CD4-positive, alpha-beta T cell treated with Interleukin-6 at 100 ng/mL for 8 hours (primary cell): ENCODE results near the gene MRTFB.

Source experiments
- DNase-seq: peaks from one replicate; pipeline ENCODE4 v3.0.0-alpha.2; 2020; ENCODE audit warnings: mixed read lengths, low spot score

MRTFB gene

GRCh38 chr16:14238756-14239155 lies 167.6 kb downstream of the MRTFB start:
- no peak for DNase-seq

- no peak for DNase-seq
Measured at GRCh38 chr16:14239791-14240190, 168.7 kb downstream of the MRTFB start.

- DNase-seq, result no peak
Measured at GRCh38 chr16:14240219-14240843, 169.2 kb downstream of the MRTFB start.

- no peak for DNase-seq
Measured at GRCh38 chr16:14240964-14241363, 169.8 kb downstream of the MRTFB start.

- DNase-seq, result no peak
Measured at GRCh38 chr16:14241631-14242030, 170.5 kb downstream of the MRTFB start.

GRCh38 chr16:14242769-14243168 lies 171.7 kb downstream of the MRTFB start:
- no peak for DNase-seq

GRCh38 chr16:14244196-14245010 lies 173.3 kb downstream of the MRTFB start:
- DNase-seq, result no peak

GRCh38 chr16:14248791-14249190 lies 177.7 kb downstream of the MRTFB start:
- DNase-seq, result no peak

- DNase-seq, result peak; percentile 40
Measured at GRCh38 chr16:14249291-14250032, 178.3 kb downstream of the MRTFB start.

GRCh38 chr16:14251419-14251818 lies 180.3 kb downstream of the MRTFB start:
- no peak for DNase-seq

- DNase-seq, result no peak
Measured at GRCh38 chr16:14252860-14253259, 181.7 kb downstream of the MRTFB start.

- no peak for DNase-seq
Measured at GRCh38 chr16:14263011-14263410, 191.9 kb downstream of the MRTFB start.

- DNase-seq, result no peak
Measured at GRCh38 chr16:14263769-14264168, 192.7 kb downstream of the MRTFB start.

- no peak for DNase-seq
Measured at GRCh38 chr16:14264327-14264943, 193.3 kb downstream of the MRTFB start.

GRCh38 chr16:14268073-14268472 lies 197.0 kb downstream of the MRTFB start:
- no peak for DNase-seq

- DNase-seq, result no peak
Measured at GRCh38 chr16:14275934-14276333, 204.8 kb downstream of the MRTFB start.

GRCh38 chr16:14278749-14279148 lies 207.6 kb downstream of the MRTFB start:
- no peak for DNase-seq

- no peak for DNase-seq
Measured at GRCh38 chr16:14280541-14280940, 209.4 kb downstream of the MRTFB start.

GRCh38 chr16:14283786-14284185 lies 212.7 kb downstream of the MRTFB start:
- DNase-seq, result no peak

GRCh38 chr16:14284371-14284770 lies 213.3 kb downstream of the MRTFB start:
- DNase-seq, result no peak

- DNase-seq, result no peak
Measured at GRCh38 chr16:14284930-14285512, 213.9 kb downstream of the MRTFB start.
